Vagina (tissue), 2 donors: Measurements from ENCODE around the gene PRSS16.

Experiments used
- CTCF ChIP-seq, 3 experiments: fragments of 450-650 bp in 2 of 3; fragments of 200-600 bp in 1 of 3; sonication (generic) in 1 of 3; IDR thresholded peaks; one replicate each; pipeline ENCODE4 v1.5.1; 2017 to 2019; ENCODE audit warnings: antibody characterized with exemption in 3 of 3, mild to moderate bottlenecking in 2 of 3, moderate library complexity in 2 of 3
- POLR2A ChIP-seq, 2 donors: fragments of 450-650 bp; IDR thresholded peaks; one replicate each; pipeline ENCODE4 v1.6.1; 2017; ENCODE audit warnings: antibody characterized with exemption in 2 of 2, mild to moderate bottlenecking in 2 of 2, moderate library complexity in 2 of 2

DNA sequence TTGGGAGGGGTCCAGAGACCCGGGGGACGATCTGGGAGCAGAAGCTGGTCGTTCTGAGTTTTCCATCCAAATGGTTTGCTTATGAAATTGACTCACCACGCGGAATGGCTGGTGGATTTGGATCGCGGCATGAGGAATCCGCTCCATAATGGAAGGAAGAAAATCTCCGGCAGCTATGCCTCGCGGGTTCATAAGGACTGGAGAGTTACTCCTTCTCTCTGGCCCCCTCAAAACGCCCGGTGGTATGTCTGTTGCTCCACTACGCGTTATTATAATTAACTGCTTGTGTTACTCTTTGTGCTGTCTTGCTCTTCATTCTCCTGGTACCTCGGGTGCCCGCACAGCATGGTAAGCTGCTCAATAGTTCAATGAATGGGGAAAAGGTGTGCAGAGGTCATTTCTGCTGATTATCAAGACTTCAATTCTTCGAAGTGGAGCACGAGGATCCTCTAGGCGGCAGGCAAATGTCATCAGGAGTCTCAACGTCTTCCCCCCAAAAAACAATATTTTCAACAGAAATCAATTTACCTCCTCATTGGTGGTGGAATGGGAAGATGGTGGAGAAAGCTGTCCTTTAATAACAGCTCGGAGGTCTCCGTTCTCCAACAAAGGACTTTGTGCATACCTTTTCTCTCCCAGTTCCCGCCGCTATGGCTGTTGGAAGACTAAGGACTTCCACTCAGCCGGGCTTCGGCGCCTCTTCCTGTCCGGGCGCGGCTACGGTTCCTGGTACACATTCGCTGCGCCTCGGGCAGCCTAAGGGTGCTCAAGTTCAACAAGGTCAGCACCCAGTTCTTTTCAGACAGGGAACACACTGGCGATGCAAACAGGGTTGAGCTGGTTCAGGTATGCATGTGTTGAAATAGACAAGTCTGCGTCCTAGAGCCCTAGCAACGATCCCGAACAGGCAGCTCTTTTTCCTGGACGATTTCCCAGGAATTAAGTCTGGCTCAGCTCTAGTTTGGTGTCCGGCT lies 9.2 kb upstream of the PRSS16 start:
- TF ChIP-seq POLR2A (IDR thresholded peaks at IDR 0.05) = no peak
- TF ChIP-seq CTCF (IDR thresholded peaks at IDR 0.05) = no peak
